GM19239 (cell line): ENCODE results near the gene HLA-DRB1.
"Not testable (repeated sequence)": the region's sequence is repeated elsewhere in the genome, so short reads cannot be mapped to it uniquely, and the experiment has no call there.

Experiments used
- DNase-seq: peaks from one replicate; pipeline ENCODE4 v3.0.0; 2011; ENCODE audit warnings: low spot score; ENCODE audit not compliant: insufficient read length
- FAIRE-seq: peaks from 2 replicates; lab custom pipeline; 2011; peaks lifted over from hg19 to GRCh38; lab: Jason Lieb, UNC

The HLA-DRB1 gene

GRCh38 chr6:32609731-32610640, 20.3 kb upstream of the HLA-DRB1 start:
- FAIRE-seq, result peak; percentile 100
- DNase-seq, result no peak

- no peak for DNase-seq
- FAIRE-seq, result no peak
These were observed 19.7 kb upstream of the HLA-DRB1 start for GRCh38 chr6:32609391-32609730.

GRCh38 chr6:32608362-32608761, 18.7 kb upstream of the HLA-DRB1 start:
- DNase-seq (no peak), FAIRE-seq (peak; percentile 66)

GRCh38 chr6:32607988-32608298, 18.3 kb upstream of the HLA-DRB1 start:
- no peak for DNase-seq
- no peak for FAIRE-seq

GRCh38 chr6:32607263-32607987, 17.8 kb upstream of the HLA-DRB1 start:
- DNase-seq (no peak), FAIRE-seq (peak; percentile 93)

GRCh38 chr6:32604434-32604877, 14.8 kb upstream of the HLA-DRB1 start:
- peak; percentile 87 for FAIRE-seq
- no peak for DNase-seq

- FAIRE-seq, result peak; percentile 70
These were observed 14.2 kb upstream of the HLA-DRB1 start for GRCh38 chr6:32603888-32604287.

GRCh38 chr6:32603222-32603621, 13.6 kb upstream of the HLA-DRB1 start:
- FAIRE-seq (no peak), DNase-seq (no peak)

More at GRCh38 chr6:32603888-32604287, 14.2 kb upstream of the HLA-DRB1 start:
- no peak for DNase-seq

GRCh38 chr6:32602383-32602782, 12.7 kb upstream of the HLA-DRB1 start:
- no peak for DNase-seq
- no peak for FAIRE-seq

GRCh38 chr6:32597024-32597423, 7.4 kb upstream of the HLA-DRB1 start:
- DNase-seq (no peak), FAIRE-seq (no peak)

- DNase-seq, FAIRE-seq: not testable (repeated sequence)
These were observed 1.1 kb upstream of the HLA-DRB1 start for GRCh38 chr6:32590713-32591112.

- FAIRE-seq, result no peak
- no peak for DNase-seq
These were observed 1.5 kb downstream of the HLA-DRB1 start for GRCh38 chr6:32588156-32588555.

- DNase-seq, result no peak
- FAIRE-seq, result peak; percentile 47
These were observed 6.1 kb downstream of the HLA-DRB1 start for GRCh38 chr6:32583527-32583898.

GRCh38 chr6:32581315-32582095, 8.1 kb downstream of the HLA-DRB1 start:
- FAIRE-seq (no peak), DNase-seq (no peak)

GRCh38 chr6:32580593-32580992, 9.1 kb downstream of the HLA-DRB1 start:
- FAIRE-seq, result no peak
- no peak for DNase-seq

GRCh38 chr6:32578962-32579361, 10.7 kb downstream of the HLA-DRB1 start:
- no peak for DNase-seq
- FAIRE-seq, result no peak

- FAIRE-seq, result peak; percentile 23
- DNase-seq, result not testable (repeated sequence)
These were observed 12.2 kb downstream of the HLA-DRB1 start for GRCh38 chr6:32577493-32577892.

- FAIRE-seq (no peak), DNase-seq (no peak)
These were observed 13.4 kb downstream of the HLA-DRB1 start for GRCh38 chr6:32576250-32576649.

GRCh38 chr6:32570363-32570905, 19.2 kb downstream of the HLA-DRB1 start:
- FAIRE-seq (no peak), DNase-seq (no peak)

GRCh38 chr6:32568561-32568960, 21.1 kb downstream of the HLA-DRB1 start:
- DNase-seq (no peak), FAIRE-seq (no peak)
